ENCODE results near the gene ARHGAP4. TPM values are rescaled to one million over a fixed set of nuclear protein-coding genes. Genes with fewer than 3 reads are reported as not detected.

The ARHGAP4 gene
- polyA plus RNA-seq, 1 donor: 33.2 TPM

DNA sequence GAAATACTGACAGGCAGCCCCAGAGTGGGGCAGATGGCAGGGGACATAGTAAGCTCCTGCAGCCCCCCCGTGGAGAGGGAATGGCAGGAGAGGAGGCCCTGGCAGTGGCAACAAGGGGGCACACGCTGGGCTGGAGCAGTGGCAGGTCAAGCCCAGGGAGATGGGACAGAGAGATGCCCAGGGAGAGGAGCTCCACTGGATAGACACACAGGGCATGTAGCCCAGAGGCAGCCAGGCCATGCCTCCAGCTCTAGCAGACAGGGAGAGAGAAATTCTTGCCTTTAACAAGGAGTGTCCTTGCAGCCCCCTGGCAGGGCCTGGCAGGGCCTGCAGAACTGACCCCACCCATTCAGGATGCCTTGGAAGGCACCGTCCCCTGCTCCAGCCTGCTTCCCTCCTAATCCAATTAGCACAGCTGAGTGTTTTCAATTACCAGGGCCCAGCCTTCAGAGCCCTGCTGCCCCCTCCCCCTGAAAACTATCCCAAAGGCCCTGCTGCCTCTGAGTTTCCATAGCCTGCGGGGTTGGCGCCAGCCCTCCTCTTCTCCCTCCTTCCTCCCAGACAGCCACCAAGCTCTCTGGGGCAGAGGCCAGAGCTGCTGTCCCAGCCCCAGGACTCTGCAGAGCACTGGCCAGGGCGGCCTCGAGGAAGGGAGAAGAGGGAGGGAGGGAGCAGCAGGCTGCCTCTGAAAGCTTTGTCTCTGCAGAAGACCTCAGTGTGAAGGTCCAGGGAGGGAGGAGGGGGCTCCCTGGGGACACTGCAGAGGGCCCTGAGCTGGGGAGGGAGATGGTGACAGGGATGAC lies 52.6 kb downstream of the ARHGAP4 start:
- Histone ChIP-seq H3K4me3 (ENCODE audit: low read length) (no peak overlapping the region), H3K4me1 (ENCODE audit: control insufficient read depth, insufficient read depth, low read length) (no peaks in the 10 kb centered on the region), H3K9me3 (ENCODE audit: control insufficient read depth, low read depth, low read length) (no peaks in the 10 kb centered on the region), H3K27me3 (ENCODE audit: control insufficient read depth, insufficient read depth, low read length) (peaks cover 4% of the 10 kb centered on the region), H3K27ac (ENCODE audit: low read length) (no peak overlapping the region), H3K36me3 (ENCODE audit: control insufficient read depth, insufficient read depth, low read length) (no peaks in the 10 kb centered on the region)
- no CpG with 5 or more reads among the region's 7 CpGs for WGBS (ENCODE audit: insufficient coverage, low lambda C conversion rate)
- DNase-seq: no peak

DNA sequence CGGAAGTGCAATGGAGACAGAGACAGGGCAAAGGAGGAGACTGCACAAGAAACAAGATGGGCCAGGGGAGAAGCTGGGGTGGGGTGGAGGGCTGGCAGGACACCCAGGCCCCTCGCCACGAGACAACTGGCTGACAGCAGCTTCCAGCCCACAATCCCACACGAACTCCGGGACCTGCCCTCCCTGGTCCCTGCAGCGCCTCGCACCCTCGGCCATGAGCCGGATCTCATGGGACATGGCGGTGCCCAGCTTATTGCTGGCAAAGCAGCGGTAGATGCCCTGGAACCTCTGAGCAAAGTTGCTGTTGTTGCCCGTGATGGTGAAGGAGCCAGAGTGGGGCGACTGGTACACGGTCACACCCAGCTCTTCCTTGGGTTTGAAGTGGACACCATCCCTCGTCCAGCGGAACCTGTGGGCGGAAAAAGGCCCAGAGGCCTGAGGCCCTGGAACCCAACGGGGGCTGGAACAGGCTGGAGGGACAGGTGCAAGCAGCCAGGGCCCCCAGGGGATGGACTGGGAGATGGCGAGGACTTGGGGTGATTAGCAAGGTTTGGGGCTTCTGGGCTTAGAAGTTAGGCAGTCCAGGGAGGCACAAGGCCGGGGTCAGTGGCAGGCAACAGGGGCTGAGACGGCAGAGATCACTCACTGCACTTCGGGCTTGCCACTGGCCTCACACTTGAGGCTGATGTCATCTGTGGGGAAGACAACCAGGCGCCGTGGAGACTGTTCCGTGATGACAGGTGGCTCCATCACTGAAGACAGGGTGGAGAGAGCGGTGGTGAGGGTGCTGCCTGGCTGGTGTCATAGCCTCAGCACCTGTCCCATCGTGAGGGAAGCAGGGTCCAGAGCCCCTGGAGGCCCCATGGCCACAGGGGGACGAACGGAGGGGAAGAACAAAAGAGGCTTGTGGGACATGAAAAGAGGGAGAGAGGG lies 53.9 kb downstream of the ARHGAP4 start:
- no peak overlapping the region for H3K4me3 ChIP-seq (ENCODE audit: low read length)
- H3K27me3 ChIP-seq (ENCODE audit: control insufficient read depth, insufficient read depth, low read length): no peaks in the 10 kb centered on the region
- DNase-seq: no peak
- H3K4me1 ChIP-seq (ENCODE audit: control insufficient read depth, insufficient read depth, low read length): no peaks in the 10 kb centered on the region
- H3K9me3 ChIP-seq (ENCODE audit: control insufficient read depth, low read depth, low read length): no peaks in the 10 kb centered on the region
- no peak overlapping the region for H3K27ac ChIP-seq (ENCODE audit: low read length)
- no CpG with 5 or more reads among the region's 29 CpGs for WGBS (ENCODE audit: insufficient coverage, low lambda C conversion rate)
- H3K36me3 ChIP-seq (ENCODE audit: control insufficient read depth, insufficient read depth, low read length): no peaks in the 10 kb centered on the region

DNA sequence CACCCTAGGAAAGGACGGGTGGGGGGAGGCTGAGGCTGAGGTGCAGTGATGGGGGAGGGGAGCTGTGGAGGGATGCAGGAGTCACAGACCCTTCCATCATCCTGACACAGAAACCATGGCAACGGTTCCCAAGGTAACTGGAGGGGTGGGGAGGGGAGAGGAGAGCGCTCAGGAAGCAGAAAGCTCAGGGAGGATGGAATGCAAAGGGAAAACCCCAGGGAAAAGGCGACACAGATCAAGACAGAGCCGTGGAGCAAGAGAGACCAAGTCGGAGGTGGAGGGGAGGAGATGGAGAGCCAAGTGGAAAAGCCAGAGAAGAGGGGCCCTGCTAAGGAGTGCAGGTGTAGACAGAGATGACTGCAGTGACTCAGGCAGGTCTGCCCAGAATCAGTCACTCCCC lies 54.6 kb downstream of the ARHGAP4 start:
- Histone ChIP-seq H3K9me3 (ENCODE audit: control insufficient read depth, low read depth, low read length) (no peaks in the 10 kb centered on the region), H3K4me1 (ENCODE audit: control insufficient read depth, insufficient read depth, low read length) (no peaks in the 10 kb centered on the region), H3K27ac (ENCODE audit: low read length) (no peak overlapping the region), H3K27me3 (ENCODE audit: control insufficient read depth, insufficient read depth, low read length) (no peaks in the 10 kb centered on the region), H3K4me3 (ENCODE audit: low read length) (no peak overlapping the region), H3K36me3 (ENCODE audit: control insufficient read depth, insufficient read depth, low read length) (no peaks in the 10 kb centered on the region)
- DNase-seq: no peak
- WGBS (ENCODE audit: insufficient coverage, low lambda C conversion rate): no CpG with 5 or more reads among the region's 6 CpGs

DNA sequence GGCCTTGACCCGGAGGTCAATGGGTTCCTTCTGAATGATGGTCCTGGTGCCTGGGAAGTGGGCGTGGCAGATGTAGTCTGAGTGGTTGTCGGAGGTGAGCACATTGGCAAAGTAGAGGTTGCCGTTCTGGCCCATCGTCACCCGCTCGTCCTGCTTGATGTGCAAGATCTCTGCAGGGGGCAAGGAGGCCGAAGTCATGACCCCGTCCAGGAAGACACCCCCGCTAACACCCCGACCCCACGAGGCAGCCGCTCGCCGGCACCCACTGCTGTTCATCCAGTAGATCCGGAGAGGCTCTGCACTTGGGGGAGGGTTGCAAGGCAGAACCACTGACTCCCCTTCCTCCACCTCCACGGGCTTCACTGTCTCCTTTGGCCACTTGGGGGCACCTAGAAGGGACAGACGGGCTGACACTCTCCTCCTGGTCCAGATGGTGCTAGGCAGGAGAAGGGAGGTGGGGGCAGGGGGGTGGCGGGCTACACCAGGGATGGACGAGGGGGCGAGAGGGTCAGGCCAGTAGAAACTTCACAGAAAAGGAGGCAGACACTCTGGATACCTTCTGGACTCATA lies 55.2 kb downstream of the ARHGAP4 start:
- Histone ChIP-seq H3K9me3 (ENCODE audit: control insufficient read depth, low read depth, low read length) (no peaks in the 10 kb centered on the region), H3K27me3 (ENCODE audit: control insufficient read depth, insufficient read depth, low read length) (no peaks in the 10 kb centered on the region), H3K4me1 (ENCODE audit: control insufficient read depth, insufficient read depth, low read length) (no peaks in the 10 kb centered on the region), H3K27ac (ENCODE audit: low read length) (no peak overlapping the region), H3K4me3 (ENCODE audit: low read length) (no peak overlapping the region), H3K36me3 (ENCODE audit: control insufficient read depth, insufficient read depth, low read length) (no peaks in the 10 kb centered on the region)
- WGBS (ENCODE audit: insufficient coverage, low lambda C conversion rate): no CpG with 5 or more reads among the region's 21 CpGs
- no peak for DNase-seq

DNA sequence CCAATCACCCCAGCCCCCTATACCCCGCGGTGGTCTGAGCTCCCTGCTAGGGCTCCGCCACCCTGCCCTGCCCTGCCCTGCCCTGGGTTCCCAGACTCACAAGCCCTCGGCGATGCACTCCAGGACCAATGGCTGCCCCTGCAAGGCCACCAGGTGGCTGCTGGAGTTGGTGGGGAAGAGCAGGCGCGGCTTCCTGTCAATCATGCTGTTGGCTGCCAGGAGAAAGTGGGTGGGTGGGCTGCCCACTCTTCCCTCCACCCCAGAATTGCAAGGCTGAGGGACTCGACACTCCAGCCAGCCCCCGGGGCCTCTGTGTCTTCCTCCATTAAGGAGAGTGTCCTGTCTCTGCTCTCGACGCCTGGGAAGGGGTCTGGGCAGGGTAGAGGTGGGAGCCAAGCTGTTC lies 55.8 kb downstream of the ARHGAP4 start:
- Histone ChIP-seq H3K4me3 (ENCODE audit: low read length) (no peak overlapping the region), H3K9me3 (ENCODE audit: control insufficient read depth, low read depth, low read length) (no peaks in the 10 kb centered on the region), H3K4me1 (ENCODE audit: control insufficient read depth, insufficient read depth, low read length) (no peaks in the 10 kb centered on the region), H3K27me3 (ENCODE audit: control insufficient read depth, insufficient read depth, low read length) (no peaks in the 10 kb centered on the region), H3K27ac (ENCODE audit: low read length) (no peak overlapping the region), H3K36me3 (ENCODE audit: control insufficient read depth, insufficient read depth, low read length) (no peaks in the 10 kb centered on the region)
- DNase-seq: no peak
- WGBS (ENCODE audit: insufficient coverage, low lambda C conversion rate): no CpG with 5 or more reads among the region's 11 CpGs

DNA sequence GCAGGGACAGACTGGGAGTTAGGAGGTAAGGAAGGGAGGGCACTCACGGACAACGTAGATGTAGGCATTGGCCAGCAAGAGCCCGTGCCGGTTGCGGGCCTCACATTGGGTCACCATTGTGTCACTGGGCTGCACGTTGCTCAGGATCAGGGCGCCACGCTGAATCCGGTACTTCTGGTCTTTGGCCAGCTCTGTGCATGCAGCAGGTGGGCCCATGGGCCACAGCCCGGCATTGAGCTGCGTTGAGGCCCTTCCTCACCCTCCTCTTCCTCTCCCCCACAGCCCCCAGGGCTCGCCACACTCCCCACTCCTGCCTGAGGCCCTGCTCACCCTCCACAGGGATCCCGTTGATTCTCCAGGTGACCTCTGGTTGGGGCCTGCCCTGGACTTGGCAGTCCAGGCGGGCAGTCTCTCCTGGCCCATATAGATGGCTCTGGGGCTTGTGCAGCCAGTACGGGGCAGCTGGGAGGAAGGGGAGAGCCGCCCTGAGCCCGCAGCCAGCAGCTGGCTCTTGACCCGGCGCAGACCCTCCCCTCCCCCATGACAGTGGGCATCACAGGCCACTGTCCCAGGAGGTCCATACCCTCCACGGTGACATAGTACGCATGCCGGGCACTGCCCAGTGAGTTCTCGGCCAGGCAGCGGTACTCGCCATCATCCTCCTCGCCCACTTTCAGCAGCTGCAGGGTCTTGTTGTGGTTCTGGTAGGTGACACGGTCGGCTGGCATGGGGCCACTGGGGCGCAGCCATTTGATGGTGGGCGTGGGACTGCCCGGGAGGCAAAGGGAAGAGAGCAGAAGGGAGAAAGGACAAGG lies 56.4 kb downstream of the ARHGAP4 start:
- H3K9me3 ChIP-seq (ENCODE audit: control insufficient read depth, low read depth, low read length): no peaks in the 10 kb centered on the region
- WGBS (ENCODE audit: insufficient coverage, low lambda C conversion rate): no CpG with 5 or more reads among the region's 31 CpGs
- H3K36me3 ChIP-seq (ENCODE audit: control insufficient read depth, insufficient read depth, low read length): no peaks in the 10 kb centered on the region
- no peaks in the 10 kb centered on the region for H3K27me3 ChIP-seq (ENCODE audit: control insufficient read depth, insufficient read depth, low read length)
- no peak overlapping the region for H3K4me3 ChIP-seq (ENCODE audit: low read length)
- H3K4me1 ChIP-seq (ENCODE audit: control insufficient read depth, insufficient read depth, low read length): no peaks in the 10 kb centered on the region
- no peak for DNase-seq
- H3K27ac ChIP-seq (ENCODE audit: low read length): no peak overlapping the region

DNA sequence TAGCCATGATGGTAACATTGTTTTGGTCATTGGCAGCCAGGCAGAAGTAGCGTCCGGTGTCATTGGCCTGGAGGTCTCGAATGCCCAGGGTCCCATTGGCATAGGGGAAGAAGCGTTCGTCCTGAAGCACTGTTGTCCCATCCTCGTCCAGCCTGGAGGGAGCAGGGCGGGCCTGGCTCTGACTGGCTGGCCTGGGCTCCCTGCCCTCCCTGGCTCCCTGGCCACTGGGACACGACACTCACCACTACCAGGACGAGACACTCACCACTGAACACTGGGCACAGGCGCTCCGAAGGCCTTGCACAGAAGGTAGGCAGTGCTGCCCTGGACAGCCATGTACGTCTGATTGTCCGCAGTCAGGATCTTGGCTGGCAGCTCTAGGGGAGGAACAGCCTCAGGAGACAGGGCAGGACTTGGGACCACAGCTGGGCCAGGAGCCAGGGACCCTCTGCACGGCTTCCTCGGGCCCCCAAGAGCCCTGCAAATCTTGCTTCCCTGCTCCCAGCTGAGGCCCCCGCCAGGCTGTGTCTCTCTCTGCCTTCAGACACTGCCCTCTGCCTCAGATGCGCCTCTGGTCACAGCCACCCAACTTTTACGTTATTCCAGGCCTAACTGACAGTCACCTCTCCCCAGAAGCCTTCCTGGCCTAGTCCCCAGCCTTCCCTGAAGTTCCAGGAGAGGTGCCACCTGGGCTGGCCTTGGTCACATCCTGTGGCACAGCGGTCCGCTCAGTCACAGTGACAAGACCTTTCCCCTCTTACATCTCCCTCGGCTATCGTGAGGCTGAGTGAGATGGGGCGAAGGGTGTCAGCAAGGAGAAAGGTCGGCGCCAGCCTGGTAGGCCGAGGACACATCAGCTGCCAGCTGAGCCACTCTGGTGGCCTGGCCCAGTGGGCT lies 57.2 kb downstream of the ARHGAP4 start:
- Histone ChIP-seq H3K36me3 (ENCODE audit: control insufficient read depth, insufficient read depth, low read length) (no peaks in the 10 kb centered on the region), H3K9me3 (ENCODE audit: control insufficient read depth, low read depth, low read length) (no peaks in the 10 kb centered on the region), H3K27me3 (ENCODE audit: control insufficient read depth, insufficient read depth, low read length) (no peaks in the 10 kb centered on the region), H3K27ac (ENCODE audit: low read length) (no peak overlapping the region), H3K4me1 (ENCODE audit: control insufficient read depth, insufficient read depth, low read length) (no peaks in the 10 kb centered on the region), H3K4me3 (ENCODE audit: low read length) (no peak overlapping the region)
- WGBS (ENCODE audit: insufficient coverage, low lambda C conversion rate): no CpG with 5 or more reads among the region's 26 CpGs
- no peak for DNase-seq

DNA sequence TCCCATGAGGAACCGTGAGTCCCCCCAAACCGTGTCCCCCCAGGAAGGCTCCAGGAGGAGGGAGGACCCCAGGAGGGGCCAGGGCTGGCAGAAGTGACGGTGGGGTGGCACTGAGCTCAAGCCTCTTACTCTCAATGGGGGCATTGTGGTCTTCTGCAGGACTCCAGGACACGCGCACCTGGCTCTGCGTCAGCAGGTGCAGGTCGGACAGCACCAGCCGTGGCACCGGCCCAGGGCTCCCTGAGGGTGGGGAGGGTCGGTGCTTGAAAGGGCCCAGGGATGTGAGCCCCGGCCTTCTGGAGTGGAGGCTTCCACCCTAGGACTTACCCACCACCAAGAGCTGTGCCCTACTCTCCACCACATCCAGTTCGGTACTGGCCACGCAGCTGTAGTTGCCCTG lies 58.4 kb downstream of the ARHGAP4 start:
- Histone ChIP-seq H3K4me1 (ENCODE audit: control insufficient read depth, insufficient read depth, low read length) (no peaks in the 10 kb centered on the region), H3K27ac (ENCODE audit: low read length) (no peak overlapping the region), H3K4me3 (ENCODE audit: low read length) (no peak overlapping the region), H3K36me3 (ENCODE audit: control insufficient read depth, insufficient read depth, low read length) (no peaks in the 10 kb centered on the region), H3K9me3 (ENCODE audit: control insufficient read depth, low read depth, low read length) (no peaks in the 10 kb centered on the region), H3K27me3 (ENCODE audit: control insufficient read depth, insufficient read depth, low read length) (peaks cover 11% of the 10 kb centered on the region)
- no CpG with 5 or more reads among the region's 13 CpGs for WGBS (ENCODE audit: insufficient coverage, low lambda C conversion rate)
- DNase-seq: no peak

DNA sequence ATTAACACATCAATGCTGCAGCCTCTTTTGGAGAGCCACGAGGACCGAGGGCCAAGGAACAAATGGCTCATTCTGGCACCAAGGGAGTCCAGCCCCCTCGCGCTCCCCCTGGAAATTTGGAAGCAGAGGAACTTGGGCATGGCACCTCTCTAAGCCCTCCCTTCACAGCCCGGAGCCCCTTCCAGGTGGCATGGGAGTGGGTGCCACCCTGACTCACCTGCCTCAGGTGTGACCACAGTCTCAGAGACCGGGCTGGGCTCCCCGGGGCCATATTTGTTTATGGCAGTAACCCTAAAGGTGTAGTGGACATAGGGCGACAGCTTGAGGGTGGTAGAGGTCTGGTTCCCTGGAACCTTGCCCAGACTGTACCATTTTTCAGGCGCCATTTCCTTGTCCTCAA lies 58.9 kb downstream of the ARHGAP4 start:
- peaks cover 15% of the 10 kb centered on the region for H3K27me3 ChIP-seq (ENCODE audit: control insufficient read depth, insufficient read depth, low read length)
- no peak overlapping the region for H3K27ac ChIP-seq (ENCODE audit: low read length)
- H3K4me1 ChIP-seq (ENCODE audit: control insufficient read depth, insufficient read depth, low read length): no peaks in the 10 kb centered on the region
- WGBS (ENCODE audit: insufficient coverage, low lambda C conversion rate): no CpG with 5 or more reads among the region's 9 CpGs
- no peak overlapping the region for H3K4me3 ChIP-seq (ENCODE audit: low read length)
- H3K36me3 ChIP-seq (ENCODE audit: control insufficient read depth, insufficient read depth, low read length): no peaks in the 10 kb centered on the region
- DNase-seq: no peak
- H3K9me3 ChIP-seq (ENCODE audit: control insufficient read depth, low read depth, low read length): no peaks in the 10 kb centered on the region
